Colon (tissue), 2 donors: ENCODE results near the gene ZFYVE9.
A peak's percentile ranks its signal among the peaks of the same experiment; 100 is the strongest.
"Not testable (repeated sequence)": the region's sequence is repeated elsewhere in the genome, so short reads cannot be mapped to it uniquely, and the experiment has no call there.

Source experiments
- FAIRE-seq: peaks from 2 replicates; lab custom pipeline; 2012; peaks lifted over from hg19 to GRCh38; lab: Jason Lieb, UNC
- donor health status: control.
- donor health status: control.

ZFYVE9 gene

DNA sequence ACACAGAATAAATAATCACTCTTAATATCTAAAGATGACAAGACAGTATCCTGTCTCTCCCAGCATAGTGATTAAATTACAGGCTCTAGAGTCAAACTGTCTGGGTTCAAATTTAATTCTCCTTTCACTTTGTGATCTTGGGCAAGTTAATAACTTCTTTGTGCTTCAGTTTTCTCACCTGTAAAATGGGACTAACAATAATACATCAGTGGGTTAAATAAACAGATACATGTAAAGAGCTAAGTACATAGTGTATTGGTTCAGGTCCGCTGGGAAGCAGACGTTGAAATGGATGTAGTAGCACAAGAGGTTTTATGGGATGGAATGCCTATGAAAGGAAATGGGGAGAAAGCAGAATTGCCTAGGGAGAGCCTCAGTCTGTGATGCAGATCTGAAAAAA lies 10.7 kb downstream of the ZFYVE9 start:
- no peak for FAIRE-seq

DNA sequence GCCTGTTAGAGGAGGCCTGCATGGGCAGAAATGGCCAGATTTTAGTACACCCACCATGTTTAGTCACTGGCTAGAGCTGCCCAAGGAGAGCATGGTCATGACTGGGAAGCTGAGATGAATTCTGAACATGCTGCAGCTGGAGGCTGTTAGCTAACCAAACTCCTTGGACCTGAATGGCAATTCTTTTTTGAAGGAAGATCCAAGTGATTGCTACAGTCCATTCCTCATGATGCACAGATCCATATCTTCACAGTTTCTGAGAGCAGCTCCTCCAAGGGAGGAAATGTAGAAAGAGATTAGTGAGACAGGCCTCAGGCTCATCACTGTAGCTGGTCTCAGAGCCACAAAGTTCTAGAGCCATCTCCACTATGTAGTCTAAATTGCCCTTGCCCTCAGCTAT lies 11.1 kb downstream of the ZFYVE9 start:
- no peak for FAIRE-seq

DNA sequence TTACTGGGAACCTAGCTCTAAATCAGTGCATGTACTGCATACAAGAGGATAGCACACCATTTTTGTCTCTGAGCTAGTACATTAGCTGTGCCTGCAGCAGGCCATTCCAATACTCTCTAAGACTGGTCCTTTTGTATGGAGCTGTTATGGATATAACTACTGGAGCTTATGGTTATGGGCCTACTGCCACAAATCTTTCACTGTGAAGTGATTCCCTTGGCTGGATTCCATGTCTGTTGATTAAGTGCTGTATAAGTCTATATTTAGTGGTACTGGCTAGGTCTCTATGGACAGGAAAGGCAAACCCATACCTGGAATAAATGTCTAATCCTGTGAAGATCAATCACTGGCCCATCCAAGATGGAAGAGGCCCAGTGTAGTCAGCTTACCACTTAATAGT lies 12.0 kb downstream of the ZFYVE9 start:
- FAIRE-seq: no peak

DNA sequence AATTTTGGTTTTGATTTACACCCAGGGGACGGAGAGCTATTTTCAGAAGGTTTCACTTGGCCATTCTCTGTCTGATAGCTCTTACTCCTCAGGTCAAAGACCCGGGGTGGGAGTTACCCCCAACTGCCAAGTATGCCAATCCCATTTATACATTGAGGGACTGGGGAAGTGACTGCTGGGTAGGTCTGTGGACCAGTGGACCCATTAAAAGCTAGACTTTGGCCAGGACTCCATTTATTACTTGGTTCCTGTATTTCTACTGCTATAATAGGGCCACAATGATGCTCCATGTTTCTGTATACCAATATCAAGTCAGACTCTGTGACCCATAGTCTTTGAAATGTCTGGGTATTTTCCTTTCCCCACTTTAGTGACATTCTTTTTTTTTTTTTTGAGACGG lies 14.6 kb downstream of the ZFYVE9 start:
- no peak for FAIRE-seq

DNA sequence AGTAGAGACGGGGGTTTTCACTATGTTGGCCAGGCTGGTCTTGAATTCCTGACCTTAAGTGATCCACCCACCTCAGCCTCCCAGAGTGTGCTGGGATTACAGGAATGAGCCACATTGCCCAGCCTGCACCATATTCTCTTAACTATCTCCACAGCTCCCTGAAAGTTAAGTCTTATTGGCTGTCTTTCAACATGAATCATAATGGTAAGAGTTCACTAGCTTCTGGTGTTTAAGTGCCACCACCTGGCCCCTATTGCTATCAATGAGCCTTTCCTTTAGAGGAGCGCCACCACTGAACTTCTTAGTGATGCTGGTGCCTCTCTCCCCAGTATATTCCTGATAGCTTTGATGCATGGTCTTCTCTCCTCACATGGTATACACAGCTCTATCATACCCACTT lies 15.7 kb downstream of the ZFYVE9 start:
- FAIRE-seq: no peak

DNA sequence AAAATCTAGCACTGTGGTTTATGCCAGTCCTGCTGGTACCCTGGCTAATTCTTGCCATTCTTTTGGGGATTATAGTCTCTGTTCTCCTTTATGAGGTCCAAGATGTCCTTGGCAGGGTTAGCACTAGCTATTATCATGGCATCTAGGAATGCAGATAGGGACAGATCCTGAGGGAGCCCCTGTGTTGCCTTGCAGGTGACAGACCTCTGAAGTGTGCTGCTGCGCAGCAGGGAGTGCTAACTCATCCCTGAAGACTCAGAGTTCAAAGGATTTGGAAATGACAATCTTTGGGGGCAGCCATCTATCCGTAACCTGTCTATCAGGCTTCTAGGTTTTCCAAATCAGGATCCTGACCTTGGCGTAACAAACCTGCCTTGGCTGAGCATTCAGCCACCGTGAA lies 16.3 kb downstream of the ZFYVE9 start:
- FAIRE-seq: no peak

DNA sequence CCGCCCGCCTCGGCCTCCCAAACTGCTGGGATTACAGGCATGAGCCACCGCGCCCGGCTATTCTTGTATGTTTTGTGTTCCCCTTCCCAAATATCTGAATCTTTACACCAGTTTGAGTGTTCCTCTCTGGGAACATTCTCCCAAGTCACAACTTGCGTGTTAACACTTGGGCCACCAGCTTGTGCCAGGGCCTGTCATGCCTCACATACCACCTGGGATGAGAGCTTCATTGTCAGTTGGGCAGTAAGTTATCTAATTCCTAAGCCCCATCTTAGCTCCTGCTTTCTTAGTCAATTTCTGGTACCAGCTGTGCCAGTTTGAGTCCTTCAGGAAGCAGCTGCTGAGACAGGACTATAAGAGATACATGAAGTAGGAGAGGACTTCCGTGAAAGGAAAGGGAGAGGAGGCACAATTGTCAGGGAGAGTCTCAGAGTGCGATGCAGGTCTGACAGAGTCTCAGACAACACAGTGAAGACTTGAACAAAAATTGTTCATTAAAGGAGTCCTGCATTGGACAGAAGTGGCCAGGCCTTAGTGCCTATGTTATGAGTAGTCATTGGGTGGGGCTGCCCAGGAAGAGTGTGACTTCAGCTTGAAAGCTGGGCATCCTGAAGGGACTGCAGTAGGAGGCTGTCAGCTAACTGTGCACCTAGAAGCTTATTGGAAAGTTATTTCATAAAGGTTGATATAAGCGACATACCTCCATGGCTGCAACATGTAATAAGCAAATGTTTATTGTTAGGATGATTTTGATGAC lies 17.3 kb downstream of the ZFYVE9 start:
- no peak for FAIRE-seq

DNA sequence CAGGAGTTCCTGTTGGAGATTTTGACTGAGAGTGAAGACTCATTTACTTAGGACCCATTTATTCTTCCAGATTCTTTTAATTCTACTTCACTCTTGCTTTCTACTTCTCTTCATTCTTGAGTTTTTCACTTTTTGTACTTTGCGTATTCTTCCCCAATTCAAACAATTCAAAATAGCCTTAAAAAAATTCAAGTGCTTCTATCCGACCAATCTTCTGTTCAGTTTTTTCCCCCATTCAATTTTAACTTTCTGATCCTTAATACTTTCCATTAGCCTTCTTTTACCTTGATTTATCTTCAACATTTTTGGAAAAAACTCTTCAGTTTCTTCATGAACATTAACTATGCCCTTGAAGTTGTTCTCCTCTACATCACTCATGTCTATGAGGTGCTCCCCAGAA lies 21.1 kb downstream of the ZFYVE9 start:
- no peak for FAIRE-seq

DNA sequence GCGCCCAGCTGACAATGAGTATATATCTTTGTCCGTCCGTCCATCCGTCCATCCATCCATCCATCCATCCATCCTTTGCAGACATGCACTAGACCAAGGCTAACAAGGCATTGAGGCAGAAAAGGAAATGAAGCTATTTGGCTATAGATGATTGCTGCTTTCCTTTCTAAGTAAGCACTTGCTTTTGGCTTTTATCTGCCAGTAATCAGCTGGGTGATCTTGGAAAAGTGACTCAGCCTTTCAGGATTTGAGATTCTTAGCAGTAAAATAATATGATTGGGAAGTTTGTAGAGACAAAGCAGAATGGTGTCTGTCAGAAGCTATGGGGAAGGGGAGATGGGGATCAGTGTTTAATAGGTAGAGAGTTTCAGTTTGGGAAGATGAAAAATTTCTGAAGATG lies 22.7 kb downstream of the ZFYVE9 start:
- no peak for FAIRE-seq

DNA sequence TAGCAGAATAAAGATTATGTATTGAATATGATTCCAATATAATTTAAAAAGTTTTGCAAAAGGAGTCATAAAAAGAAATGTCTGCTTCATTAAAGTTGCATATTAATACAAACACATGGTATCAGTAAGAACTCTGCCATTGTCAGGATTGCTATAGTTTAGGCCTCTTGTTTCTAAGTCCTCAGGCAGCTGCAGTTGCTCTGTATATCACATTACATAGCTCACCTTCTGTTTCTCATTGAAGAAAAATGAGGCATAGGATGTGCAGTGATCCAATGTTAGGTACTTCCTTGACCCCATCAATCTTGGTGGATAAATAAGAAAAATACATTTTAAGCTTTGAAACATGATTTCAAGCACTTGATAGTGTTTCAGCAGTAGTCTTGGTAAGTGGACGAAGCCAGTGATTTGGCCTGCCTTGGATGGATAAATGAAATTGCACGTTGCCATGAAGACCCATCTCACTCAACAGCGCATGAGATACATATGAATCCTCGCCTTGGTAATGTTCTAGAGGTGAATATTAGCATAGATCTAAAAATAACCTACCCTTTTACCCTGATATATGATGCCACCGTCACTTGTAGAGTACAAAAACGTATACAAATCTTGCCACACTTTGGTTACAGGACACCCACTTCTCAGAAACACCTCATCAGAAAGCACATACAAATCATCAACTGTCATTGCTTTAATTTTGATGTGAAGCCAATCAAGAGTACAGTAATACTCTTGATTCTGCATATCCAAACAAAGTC lies 25.3 kb downstream of the ZFYVE9 start:
- no peak for FAIRE-seq

DNA sequence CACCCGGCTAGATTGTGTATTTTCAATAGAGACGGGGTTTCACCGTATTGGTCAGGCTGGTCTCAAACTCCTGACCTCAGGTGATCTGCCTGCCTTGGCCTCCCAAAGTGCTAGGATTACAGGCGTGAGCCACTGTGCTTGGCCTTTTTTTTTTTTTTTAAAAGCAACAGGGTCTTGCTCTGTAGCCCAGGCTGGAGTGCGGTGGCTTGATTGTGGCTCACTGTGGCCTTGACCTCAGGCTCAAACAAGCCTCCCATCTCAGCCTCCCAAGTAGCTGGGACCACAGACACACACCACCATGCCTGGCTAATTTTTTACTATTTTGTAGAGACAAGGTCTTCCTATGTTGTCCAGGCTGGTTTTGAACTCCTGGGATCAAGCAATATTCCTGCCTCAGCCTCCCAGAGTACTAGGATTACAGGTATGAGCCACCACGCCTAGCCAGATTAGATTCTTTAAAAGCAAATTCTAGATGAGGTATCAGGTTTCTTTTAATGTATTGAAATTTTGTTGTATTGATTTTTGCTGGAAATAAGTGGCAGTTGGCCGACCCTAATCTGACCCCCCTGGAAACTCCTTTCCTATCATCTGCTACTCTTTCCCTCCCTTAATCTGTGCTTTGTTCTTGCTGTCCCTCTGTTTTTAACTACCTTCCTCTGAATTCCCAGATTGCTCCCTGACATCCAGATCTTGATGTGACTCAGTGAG lies 26.6 kb downstream of the ZFYVE9 start:
- no peak for FAIRE-seq

DNA sequence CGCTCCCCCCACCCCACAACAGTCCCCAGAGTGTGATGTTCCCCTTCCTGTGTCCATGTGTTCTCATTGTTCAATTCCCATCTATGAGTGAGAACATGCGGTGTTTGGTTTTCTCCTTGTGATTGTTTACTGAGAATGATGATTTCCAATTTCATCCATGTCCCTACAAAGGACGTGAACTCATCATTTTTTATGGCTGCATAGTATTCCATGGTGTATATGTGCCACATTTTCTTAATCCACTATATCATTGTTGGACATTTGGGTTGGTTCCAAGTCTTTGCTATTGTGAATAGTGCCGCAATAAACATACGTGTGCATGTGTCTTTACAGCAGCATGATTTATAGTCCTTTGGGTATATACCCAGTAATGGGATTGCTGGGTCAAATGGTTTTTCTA lies 29.3 kb downstream of the ZFYVE9 start:
- FAIRE-seq: not testable (repeated sequence)

DNA sequence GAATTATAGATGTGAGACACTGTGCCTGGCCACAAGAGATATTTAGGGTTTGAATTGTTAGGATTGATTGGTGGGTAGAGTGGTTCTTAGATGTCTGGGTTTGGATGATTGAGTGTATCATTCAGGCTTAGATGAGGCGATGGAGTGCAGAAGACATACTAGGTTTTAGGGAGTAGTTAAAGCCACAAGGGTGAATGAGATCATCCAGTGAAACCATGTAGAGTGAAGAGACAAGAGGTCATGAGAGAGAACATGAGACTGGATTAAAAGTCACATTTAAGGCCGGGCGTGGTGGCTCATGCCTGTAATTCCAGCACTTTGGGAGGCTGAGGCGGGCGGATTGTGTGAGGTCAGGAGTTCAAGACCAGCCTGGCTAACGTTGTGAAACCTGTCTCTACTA lies 37.2 kb downstream of the ZFYVE9 start:
- no peak for FAIRE-seq

DNA sequence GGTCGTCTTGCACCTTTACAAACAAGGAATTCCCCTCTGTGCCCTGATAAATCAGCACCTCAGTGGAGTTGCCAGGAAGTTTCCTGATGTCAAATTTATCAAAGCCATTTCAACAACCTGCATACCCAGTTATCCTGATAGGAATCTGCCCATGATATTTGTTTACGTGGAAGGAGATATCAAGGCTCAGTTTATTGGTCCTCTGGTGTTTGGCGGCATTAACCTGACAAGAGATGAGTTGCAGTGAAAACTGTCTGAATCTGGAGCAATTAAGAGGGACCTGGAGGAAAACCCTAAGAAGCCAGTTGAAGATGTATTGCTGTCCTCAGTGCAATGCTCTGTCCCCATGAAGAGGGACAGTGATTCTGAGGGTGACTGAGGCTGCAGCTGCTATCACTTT lies 38.3 kb downstream of the ZFYVE9 start:
- FAIRE-seq: no peak

DNA sequence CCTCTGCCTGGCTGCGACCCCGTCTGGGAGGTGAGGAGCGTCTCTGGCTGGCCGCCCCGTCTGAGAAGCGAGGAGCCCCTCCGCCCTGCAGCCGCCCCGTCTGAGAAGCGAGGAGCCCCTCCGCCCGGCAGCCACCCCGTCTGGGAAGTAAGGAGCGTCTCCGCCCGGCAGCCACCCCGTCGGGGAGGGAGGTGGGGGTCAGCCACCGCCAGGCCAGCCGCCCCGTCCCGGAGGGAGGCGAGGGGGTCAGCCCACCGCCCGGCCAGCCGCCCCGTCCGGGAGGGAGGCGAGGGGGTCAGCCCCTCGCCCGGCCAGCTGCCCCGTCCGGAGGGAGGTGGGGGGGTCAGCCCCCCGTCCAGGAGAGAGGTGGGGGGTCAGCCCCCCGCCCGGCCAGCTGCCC lies 39.9 kb downstream of the ZFYVE9 start:
- not testable (repeated sequence) for FAIRE-seq

DNA sequence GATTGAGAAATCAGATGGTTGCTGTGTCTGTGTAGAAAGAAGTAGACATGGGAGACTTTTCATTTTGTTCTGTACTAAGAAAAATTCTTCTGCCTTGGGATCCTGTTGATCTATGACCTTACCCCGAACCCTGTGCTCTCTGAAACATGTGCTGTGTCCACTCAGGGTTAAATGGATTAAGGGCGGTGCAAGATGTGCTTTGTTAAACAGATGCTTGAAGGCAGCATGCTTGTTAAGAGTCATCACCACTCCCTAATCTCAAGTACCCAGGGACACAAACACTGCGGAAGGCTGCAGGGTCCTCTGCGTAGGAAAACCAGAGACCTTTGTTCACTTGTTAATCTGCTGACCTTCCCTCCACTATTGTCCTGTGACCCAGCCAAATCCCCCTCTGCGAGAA lies 40.4 kb downstream of the ZFYVE9 start:
- not testable (repeated sequence) for FAIRE-seq

DNA sequence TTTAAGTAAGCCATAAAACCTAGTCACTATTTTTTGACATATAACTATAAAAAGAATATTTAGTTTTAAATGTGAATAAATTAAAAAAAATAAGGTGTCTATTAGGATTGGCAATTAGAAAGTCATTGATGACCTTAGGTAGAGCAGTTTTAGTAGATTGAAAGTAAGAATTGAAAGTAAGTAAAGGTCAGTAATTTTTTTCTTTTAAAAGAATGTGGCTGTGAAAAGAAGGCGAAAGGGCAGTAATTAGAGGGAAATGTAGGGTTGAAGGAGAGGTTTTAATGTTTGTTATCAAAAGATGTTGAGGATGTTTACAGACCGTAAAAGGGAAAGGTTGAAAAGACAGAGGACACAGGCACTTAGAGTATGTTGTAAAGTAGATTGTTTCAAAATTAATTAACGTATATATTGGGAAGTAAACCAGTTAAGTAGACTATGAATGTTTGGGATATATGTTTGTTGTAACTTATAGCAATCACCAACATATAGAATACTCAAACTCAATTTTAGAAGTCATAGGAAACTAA lies 41.0 kb downstream of the ZFYVE9 start:
- FAIRE-seq: peak; percentile 33

DNA sequence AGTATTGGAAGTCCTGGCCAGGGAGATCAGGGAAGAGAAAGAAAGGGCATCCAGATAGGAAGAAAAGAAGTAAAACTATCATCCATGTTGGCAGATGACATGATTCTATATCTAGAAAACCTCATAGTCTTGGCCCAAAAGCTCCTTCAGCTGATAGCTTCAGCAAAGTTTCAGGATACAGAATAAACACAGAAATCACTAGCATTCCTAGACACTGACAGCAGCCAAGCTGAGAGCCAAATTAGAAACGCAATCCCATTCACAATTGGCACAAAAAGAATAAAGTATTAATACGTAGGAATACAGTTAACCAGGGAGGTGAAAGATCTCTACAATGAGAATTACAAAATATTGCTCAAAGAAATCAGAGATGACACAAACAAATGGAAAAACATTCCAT lies 44.6 kb downstream of the ZFYVE9 start:
- FAIRE-seq: no peak

DNA sequence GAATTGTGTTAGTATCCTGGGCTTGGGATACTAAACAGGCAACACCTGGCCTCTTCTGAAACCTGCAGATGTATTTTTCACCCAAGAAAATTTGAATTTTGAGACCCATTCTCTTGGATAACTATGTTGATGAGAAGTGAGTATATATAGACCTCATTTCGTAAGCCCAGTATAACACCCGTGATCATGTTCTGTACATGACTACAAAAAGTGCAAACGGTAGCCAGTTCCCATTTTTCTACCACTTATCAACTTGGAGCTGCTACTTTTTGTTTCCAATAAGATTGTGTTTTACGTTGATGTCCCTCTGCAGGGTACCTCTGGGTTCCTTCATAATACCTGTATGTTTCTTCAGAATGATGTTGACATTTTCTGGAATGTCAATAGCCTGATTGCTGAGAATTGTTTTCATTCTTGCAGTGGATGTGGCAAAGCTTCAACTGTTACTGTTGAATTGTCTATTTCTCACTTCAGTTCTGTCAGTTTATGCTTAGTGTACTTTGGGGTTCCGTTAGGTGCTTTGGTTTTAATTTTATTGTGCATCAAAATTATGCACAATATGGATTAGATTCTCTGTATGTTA lies 48.1 kb downstream of the ZFYVE9 start:
- FAIRE-seq: no peak

DNA sequence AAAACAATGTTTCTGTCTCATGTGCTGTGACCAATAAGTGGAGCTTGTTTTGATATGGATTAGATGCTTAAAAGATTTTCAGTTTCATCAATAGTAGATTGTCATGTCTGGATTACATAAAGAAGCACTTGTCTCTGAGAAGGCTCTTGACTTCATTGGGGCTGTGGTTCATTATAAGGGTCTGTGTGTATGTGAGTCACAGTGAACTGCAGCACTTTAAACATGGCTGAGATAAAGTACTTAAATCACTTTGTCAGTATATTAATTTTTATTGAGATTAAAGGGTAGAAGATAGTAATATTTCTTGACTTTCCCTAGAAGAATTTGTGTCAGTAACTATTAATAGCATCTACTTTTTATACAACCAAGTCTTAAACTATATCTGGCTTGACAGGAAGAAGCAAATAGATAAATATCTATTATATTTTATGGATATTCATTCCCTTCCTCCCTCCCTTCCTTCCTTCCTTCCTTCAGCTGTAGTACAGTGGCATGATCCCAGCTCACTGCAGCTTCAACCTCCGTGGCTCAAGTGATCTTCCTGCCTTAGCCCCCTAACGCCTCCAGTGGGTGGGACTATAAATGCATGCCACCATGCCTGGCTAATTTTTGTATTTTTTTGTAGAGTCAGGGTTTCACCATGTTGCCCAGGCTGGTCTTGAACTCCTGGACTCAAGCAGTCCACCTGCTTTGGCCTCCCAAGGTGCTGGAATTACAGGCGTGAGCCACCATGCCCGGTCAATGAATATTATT lies 48.8 kb downstream of the ZFYVE9 start:
- FAIRE-seq: no peak

DNA sequence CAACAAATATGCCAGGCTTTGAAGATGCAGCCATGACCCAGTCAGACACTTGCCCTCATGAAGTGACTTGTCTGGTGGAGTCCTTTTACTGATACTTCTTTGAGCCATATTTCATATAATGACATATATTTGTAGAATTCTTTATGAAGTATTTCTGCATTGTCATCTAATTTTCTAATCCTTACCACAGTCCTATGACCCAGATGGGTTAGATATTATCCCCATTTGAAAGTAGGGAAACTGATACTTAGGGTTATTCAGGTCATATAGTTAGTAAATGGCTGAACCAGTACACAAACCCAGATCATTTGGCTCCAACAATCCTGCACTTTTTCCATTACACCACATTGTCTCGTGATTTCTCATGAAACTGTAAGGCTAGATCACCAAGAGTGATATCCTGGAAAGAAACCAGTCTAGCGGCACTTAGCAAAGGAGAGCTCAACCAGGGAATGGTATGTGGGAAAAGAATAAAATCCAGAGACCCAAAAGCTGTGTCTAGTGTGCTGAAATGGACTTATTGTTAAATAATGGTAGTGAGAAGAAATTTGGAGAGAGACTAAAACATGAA lies 49.6 kb downstream of the ZFYVE9 start:
- FAIRE-seq: no peak
